Activated T-helper 1 cell treated with Interleukin-2 at 50 U/mL for 16 hours (primary cell): ENCODE data around the gene RPLP2.

Experiments used
- DNase-seq: peaks from one replicate; pipeline ENCODE4 v3.0.0-alpha.2; 2020; ENCODE audit warnings: low read depth

RPLP2 gene

GRCh38 chr11:850775-851763 is 41.3 kb downstream of the RPLP2 start:
- no peak for DNase-seq

DNA sequence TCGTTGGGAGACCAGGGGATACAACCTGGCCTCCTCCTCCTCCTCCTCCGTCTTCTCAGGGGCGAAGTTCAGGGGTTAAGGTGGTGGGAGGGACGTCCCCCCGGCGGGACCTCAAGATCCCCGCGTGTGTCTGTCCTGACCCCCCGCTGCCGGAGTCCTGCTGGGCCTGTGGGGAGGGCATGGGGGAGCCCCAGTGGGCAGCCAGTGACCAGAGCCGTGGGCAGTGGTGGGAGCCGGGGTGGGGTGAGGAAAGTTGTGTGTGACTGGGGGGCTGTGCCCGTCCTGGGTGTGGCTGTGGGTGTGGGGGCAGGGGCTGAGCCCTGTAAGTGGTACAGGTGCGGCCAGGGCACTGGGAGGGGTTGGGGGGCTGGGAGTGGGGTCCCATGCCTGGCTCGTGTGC is 43.0 kb downstream of the RPLP2 start:
- DNase-seq, result no peak

DNA sequence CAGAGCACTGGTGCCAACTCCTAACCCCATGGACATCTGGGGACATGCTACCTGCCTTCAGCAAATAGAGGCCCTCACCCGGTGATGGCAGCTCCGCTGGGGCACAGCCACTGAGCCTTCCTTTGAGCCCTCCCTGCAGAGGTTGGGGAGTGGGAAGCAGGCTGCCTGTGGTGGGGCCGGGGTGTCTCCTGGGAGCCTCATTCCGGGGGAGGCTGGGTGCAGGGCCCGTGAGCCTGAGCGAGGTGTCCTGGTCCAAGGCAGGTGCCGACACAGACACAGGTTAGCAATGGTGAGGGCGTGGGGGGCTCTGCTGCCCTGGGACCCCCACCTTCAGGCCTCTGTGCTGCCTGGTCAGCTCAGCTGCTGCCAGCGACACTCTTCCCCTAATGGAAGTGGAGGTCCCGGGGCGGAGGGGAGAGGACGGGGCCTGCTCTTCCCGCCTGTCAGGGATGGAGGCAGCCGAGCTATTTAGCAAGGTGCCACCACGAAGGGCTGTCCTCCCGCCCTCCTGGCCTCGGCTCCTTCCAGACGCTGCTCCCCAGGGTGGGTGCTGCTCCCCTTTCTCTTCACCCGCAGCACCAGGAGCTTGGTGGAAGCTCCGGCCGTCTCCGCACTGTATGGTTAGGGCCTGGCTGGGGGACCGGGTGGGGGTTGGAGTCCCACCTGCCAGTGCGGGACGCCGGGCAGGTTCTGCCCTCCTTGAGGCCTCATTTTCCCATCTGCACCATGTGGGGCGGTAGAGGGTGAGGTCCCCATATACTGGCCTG is 44.1 kb downstream of the RPLP2 start:
- no peak for DNase-seq

DNA sequence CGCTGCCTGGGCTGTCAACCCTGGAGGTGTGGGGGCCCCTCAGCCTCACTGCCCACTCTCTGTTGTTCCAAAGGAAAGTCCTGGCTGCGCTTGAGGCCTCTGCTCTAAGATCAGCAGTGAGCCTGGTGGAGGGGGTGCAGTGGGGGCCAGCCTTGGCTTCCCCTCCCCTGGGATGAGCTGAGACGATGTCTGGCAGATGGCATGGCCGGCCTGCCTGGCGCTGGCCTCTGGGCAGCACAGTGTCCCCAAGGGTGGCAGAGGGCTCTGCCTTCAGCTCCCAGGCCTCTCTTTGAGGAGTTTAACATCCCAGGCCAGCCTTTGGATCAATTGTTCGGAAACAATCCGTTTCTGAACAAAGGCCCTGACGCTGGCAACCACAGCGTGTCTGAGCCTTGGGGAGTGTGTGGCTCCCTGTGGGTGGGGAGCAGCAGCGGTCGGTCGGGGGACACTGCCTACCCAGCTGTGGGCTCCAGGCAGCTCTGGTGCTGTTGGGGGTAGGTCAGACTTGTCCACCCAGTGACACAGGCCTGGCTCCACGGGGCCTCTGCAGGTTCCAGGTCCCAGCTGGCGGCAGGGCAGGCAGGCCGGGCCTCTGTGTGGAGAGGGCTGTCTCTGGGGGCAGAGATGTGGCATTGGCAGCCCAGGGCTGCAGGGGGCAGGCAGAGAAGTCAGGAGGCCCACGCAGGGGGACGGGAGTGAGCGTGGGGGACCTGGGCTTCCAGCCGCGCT is 45.0 kb downstream of the RPLP2 start:
- DNase-seq, result no peak

GRCh38 chr11:855330-855674 is 45.5 kb downstream of the RPLP2 start:
- no peak for DNase-seq

DNA sequence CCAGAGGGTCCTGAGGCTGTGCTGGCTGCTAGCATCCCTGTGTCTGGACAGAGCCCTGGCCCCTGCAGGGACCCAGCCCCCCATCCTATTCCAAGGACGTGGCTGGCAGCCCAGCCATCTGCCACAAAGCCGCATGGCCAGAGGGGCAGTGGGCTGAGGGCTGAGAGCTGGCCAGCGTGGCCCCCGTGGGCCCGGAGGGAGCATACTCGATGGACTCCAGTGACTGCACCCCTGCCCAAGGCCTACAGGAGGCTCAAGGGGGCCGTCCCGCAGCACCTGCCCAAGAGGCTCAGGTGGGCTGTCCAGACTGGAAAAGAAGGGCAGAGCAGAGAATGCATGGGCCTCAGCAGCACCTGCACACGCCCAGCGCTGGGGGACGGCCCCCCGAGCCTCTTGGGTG is 46.0 kb downstream of the RPLP2 start:
- DNase-seq, result no peak

DNA sequence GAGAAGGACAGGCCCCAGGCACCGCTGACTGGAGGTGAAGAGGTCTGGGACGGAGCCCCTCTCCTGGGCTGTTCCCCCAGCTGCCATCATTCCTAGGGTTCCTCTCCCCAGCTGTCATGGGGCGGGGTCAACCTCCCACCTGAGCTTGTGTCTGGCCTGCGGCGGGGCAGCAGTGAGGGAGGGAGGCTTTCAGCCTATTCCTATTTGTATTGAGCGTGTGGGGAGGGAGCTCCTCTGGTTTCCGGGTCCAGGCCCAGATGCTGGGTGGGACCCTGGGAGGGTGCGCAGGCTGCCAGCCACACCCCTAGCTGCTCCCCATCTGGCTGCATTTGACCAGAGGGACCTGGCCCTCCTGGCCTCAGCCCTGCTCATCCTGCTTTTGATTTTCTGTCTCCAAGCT is 46.6 kb downstream of the RPLP2 start:
- no peak for DNase-seq

GRCh38 chr11:858053-858761 is 48.4 kb downstream of the RPLP2 start:
- DNase-seq, result no peak

- DNase-seq, result no peak
These were observed 49.1 kb downstream of the RPLP2 start for GRCh38 chr11:858762-859339.

DNA sequence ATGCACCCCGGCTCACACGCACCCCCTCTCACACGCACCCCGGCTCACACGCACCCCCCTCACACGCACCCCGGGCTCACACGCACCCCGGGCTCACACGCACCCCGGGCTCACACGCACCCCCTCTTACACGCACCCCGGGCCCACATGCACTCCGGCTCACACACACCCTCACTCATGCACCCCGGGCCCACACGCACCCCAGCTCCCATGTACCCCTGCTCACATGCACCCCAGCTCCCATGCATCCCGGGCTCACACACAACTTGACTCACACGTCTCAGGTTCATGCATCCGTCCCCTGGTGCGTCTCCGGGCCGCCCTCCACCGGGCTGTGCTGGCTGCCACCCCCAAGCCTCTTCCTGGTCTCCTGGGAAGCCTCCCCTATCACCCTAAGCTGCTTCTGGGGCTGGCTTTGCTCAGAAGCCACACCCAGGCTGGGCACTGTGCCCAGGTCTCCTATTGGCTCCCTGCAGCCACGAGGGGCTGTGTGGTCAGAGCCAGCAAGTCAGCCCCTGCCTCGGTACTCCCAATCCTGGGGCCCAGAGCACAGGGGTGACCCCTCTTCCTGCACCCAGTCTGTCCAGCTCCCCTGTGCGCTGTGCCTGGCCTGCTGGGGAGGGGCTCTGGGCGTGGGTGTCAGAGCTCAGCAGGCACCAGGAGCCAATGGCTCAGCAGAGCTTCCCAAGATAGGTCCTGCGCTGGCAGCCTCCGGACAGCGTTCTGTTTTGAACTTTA is 49.8 kb downstream of the RPLP2 start:
- DNase-seq, result no peak

DNA sequence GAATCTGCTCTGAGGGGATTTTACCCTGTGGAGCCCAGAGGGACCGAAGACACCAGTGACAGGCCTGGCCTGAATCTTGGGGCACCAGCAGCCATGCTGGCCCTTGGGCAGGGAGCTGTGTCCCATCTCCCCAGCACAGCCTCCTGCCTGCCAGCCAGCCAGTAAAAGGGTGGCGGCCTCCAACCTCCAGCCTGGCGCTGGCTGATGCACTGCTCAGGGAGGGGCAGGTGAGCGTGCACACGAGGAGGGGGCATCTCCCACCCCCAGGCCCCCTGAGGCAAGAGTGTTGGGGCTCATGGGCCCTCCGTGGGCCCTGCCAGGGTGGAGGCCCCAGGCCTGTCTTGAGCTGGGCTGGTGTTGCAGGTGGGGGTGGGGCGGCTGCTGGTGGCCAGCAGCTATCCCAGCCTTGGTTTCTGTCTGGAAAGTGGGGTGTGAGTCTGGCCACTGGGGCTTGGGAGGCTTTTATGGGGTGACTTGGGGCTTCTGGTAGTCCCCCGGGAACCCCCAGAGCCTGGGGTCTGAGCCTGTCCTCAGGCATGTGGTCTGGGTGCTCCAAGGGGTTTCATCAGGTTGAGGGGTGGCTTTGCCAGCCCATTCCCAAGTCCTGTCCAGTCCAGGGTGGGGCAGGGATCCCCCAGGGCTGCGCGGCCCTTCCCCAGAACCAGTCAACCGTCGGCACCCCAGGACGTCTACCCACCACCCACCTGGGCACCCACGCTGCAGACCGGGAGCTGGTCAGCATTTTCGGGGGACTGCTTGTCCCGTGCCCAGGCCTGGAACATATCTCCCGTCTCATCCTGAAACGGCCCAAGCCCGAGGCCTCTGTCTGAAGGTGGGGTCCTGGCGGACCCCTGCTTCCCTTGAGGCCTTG is 50.7 kb downstream of the RPLP2 start:
- no peak for DNase-seq

DNA sequence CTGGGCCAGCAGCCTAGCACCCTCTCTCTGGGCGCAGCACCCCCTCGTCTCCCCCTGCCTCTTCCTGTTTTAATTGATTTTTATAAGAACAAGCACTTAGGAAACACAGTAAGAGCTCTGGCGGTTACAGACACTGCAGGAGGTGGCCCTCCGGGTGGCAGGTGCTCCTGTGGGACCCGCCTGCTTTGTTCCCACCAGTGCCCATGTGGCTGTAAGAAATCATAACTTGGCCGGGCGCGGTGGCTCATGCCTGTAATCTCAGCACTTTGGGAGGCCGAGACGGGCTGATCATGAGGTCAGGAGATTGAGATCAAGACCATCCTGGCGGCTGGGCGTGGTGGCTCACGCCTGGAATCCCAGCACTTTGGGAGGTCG is 51.3 kb downstream of the RPLP2 start:
- no peak for DNase-seq

DNA sequence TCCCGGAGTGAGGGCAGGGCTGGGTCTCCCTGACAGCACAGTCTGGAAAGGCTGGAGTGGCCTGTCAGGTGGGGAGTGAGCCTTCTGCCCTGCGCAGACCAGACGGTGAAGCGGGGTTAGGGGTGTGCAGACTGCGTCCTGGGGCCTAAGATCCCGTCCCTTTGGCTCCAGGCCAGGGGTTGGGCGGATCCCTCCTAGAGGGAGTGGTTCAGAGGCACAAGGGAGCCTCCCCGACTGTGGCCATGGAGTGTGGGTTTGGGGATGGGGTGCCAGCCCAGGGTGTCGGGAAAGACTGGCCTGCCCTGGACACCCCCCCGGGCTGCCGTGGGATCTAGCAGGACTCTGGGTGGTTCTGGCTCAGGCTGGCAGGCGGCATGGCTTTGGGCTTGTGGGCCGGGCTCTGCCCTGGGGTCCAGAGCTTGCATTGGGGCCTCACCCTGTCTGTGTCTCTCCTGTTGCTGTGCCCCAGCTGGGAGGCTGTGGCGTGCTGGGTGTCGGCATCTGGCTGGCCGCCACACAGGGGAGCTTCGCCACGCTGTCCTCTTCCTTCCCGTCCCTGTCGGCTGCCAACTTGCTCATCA is 52.4 kb downstream of the RPLP2 start:
- no peak for DNase-seq
